H1 (cell line): ENCODE measurements around the gene CHST11. TPM values are rescaled to one million over a fixed set of nuclear protein-coding genes. Genes with fewer than 3 reads are reported as not detected.

ENCODE experiments used
- CTCF ChIA-PET: fragments of 300-600 bp; sonication (Branson Sonifier 250); formaldehyde crosslinking; loops from one replicate; lab custom pipeline; 2021; ENCODE audit not compliant: partially characterized antibody; lab: Charles Lee
- POLR2A ChIA-PET: fragments of 300-600 bp; sonication (Branson Sonifier 250); formaldehyde crosslinking; loops from one replicate; lab custom pipeline; 2021; ENCODE audit warnings: inconsistent platforms; ENCODE audit not compliant: partially characterized antibody; lab: Charles Lee
- DNase-seq, 2 experiments: peaks; one replicate each; pipeline versions ENCODE4 v3.0.0 to v3.0.0-alpha.2; 2010 to 2022; ENCODE audit warnings: low spot score in 2 of 2, low read depth in 1 of 2, mixed read lengths in 1 of 2
- FAIRE-seq: peaks from 2 replicates; lab custom pipeline; 2011; peaks lifted over from hg19 to GRCh38; lab: Jason Lieb, UNC
- H2AFZ ChIP-seq: 2 replicates; pipeline ENCODE4 v1.8.1; 2012; ENCODE audit warnings: low read length, inconsistent platforms
- H2AK5ac ChIP-seq: 2 replicates; pipeline ENCODE4 v1.6.1; 2013; ENCODE audit warnings: low read depth, low read length
- H2BK120ac ChIP-seq: replicated peaks from 2 replicates; pipeline ENCODE3; 2013; ENCODE audit warnings: low read depth, low read length, inconsistent platforms
- H2BK12ac ChIP-seq: 2 replicates; pipeline ENCODE4 v1.6.1; 2013; ENCODE audit warnings: low read depth, low read length
- H2BK15ac ChIP-seq: 2 replicates; pipeline ENCODE4 v1.6.1; 2013; ENCODE audit warnings: low read length
- H2BK20ac ChIP-seq: 2 replicates; pipeline ENCODE4 v1.6.1; 2013; ENCODE audit warnings: low read length
- H2BK5ac ChIP-seq: 2 replicates; pipeline ENCODE4 v1.6.1; 2013; ENCODE audit warnings: low read depth, low read length
- H3K14ac ChIP-seq: 2 replicates; pipeline ENCODE4 v1.6.1; 2013; ENCODE audit warnings: inconsistent platforms; ENCODE audit not compliant: insufficient read length
- H3K18ac ChIP-seq: 2 replicates; pipeline ENCODE4 v1.6.1; 2013; ENCODE audit warnings: low read length; ENCODE audit errors: extremely low read depth
- H3K23ac ChIP-seq: 2 replicates; pipeline ENCODE4 v1.6.1; 2013; ENCODE audit warnings: inconsistent platforms; ENCODE audit not compliant: insufficient read length
- H3K23me2 ChIP-seq: 2 replicates; pipeline ENCODE4 v1.6.1; 2013; ENCODE audit warnings: low read depth, low read length
- H3K27ac ChIP-seq: 2 replicates; pipeline ENCODE4 v1.6.1; 2011; ENCODE audit warnings: low read depth, low read length, inconsistent platforms
- H3K27me3 ChIP-seq, 4 experiments: replicated peaks in 1 of 4; 1 replicate in 1 of 4; 2 replicates in 3 of 4; pipeline versions ENCODE4 v1.6.1 to v1.8.1; 2011 to 2013; ENCODE audit warnings: low read length in 3 of 4, mild to moderate bottlenecking in 3 of 4, inconsistent platforms in 2 of 4, mixed read lengths in 2 of 4, moderate library complexity in 1 of 4; ENCODE audit not compliant: control insufficient read depth in 3 of 4, insufficient read depth in 3 of 4; ENCODE audit errors: extremely low read depth in 1 of 4
- H3K36me3 ChIP-seq, 4 experiments: 2 replicates each; pipeline versions ENCODE4 v1.6.1 to v1.8.1; 2011 to 2013; ENCODE audit warnings: mild to moderate bottlenecking in 4 of 4, low read length in 3 of 4, moderate library complexity in 2 of 4, control low read depth in 1 of 4, inconsistent platforms in 1 of 4; ENCODE audit not compliant: insufficient read depth in 4 of 4, control insufficient read depth in 2 of 4
- H3K4ac ChIP-seq: replicated peaks from 2 replicates; pipeline ENCODE3; 2013; ENCODE audit warnings: low read length, low read depth, mixed read lengths, inconsistent platforms; ENCODE audit not compliant: insufficient read length
- H3K4me1 ChIP-seq, 4 experiments: replicated peaks in 1 of 4; 1 replicate in 1 of 4; 2 replicates in 3 of 4; pipeline versions ENCODE4 v1.6.1 to v1.8.1; 2011 to 2013; ENCODE audit warnings: low read length in 3 of 4, inconsistent platforms in 2 of 4, mixed read lengths in 1 of 4; ENCODE audit not compliant: insufficient read depth in 4 of 4, control insufficient read depth in 3 of 4
- H3K4me2 ChIP-seq, 2 experiments: 2 replicates each; pipeline versions ENCODE4 v1.6.1 to v1.8.1; 2011 to 2013; ENCODE audit warnings: low read depth in 2 of 2, low read length in 2 of 2, control low read depth in 1 of 2, inconsistent platforms in 1 of 2, mild to moderate bottlenecking in 1 of 2; ENCODE audit not compliant: insufficient read depth in 1 of 2
- H3K4me3 ChIP-seq, 4 experiments: fragments of 200-600, 300-600 bp in 1 of 4; sonication (generic), shearing (Covaris generic), sonication (Bioruptor Twin) in 1 of 4; 2 replicates each; pipeline versions ENCODE4 v1.5.1 to v1.8.1; 2011 to 2016; ENCODE audit warnings: low read length in 4 of 4, low read depth in 3 of 4, control low read depth in 2 of 4, inconsistent platforms in 2 of 4, mild to moderate bottlenecking in 2 of 4, mixed read lengths in 1 of 4, moderate library complexity in 1 of 4; ENCODE audit not compliant: insufficient read depth in 2 of 4; ENCODE audit errors: extremely low read depth in 1 of 4
- H3K56ac ChIP-seq: replicated peaks from 2 replicates; pipeline ENCODE3; 2013; ENCODE audit warnings: low read depth, mild to moderate bottlenecking, mixed read lengths, low read length, inconsistent platforms; ENCODE audit not compliant: insufficient read length
- H3K79me1 ChIP-seq: 2 replicates; pipeline ENCODE4 v1.6.1; 2013; ENCODE audit warnings: low read depth, low read length, control low read depth
- H3K79me2 ChIP-seq, 2 experiments: 2 replicates each; pipeline versions ENCODE4 v1.6.1 to v1.8.1; 2012 to 2013; ENCODE audit warnings: low read length in 2 of 2, mild to moderate bottlenecking in 2 of 2, inconsistent platforms in 1 of 2; ENCODE audit not compliant: insufficient read depth in 2 of 2, control insufficient read depth in 1 of 2
- H3K9ac ChIP-seq, 4 experiments: replicated peaks in 1 of 4; 1 replicate in 1 of 4; 2 replicates in 3 of 4; pipeline versions ENCODE4 v1.6.1 to v1.8.1; 2011 to 2013; ENCODE audit warnings: low read depth in 3 of 4, low read length in 3 of 4, control low read depth in 2 of 4, mild to moderate bottlenecking in 2 of 4, moderate library complexity in 2 of 4, inconsistent platforms in 1 of 4; ENCODE audit errors: extremely low read depth in 1 of 4
- H3K9me3 ChIP-seq, 2 experiments: 2 replicates each; pipeline versions ENCODE4 v1.6.1 to v1.8.1; 2012 to 2013; ENCODE audit warnings: mild to moderate bottlenecking in 2 of 2, moderate library complexity in 2 of 2, control low read depth in 1 of 2, inconsistent platforms in 1 of 2, low read depth in 1 of 2, low read length in 1 of 2, mixed read lengths in 1 of 2; ENCODE audit not compliant: insufficient read depth in 2 of 2
- H4K20me1 ChIP-seq, 2 experiments: replicated peaks in 1 of 2; 2 replicates each; pipeline versions ENCODE3 to v1.8.1; 2011 to 2013; ENCODE audit warnings: inconsistent platforms in 2 of 2, low read length in 2 of 2, mild to moderate bottlenecking in 1 of 2; ENCODE audit not compliant: insufficient read depth in 2 of 2, control insufficient read depth in 1 of 2
- H4K5ac ChIP-seq: 2 replicates; pipeline ENCODE4 v1.6.1; 2013; ENCODE audit warnings: low read length, low read depth, mixed read lengths, inconsistent platforms; ENCODE audit not compliant: insufficient read length
- H4K8ac ChIP-seq: 2 replicates; pipeline ENCODE4 v1.8.0; 2013; ENCODE audit warnings: mild to moderate bottlenecking, moderate library complexity, low read length, inconsistent platforms; ENCODE audit not compliant: insufficient read depth; ENCODE audit errors: extremely low read depth
- H4K91ac ChIP-seq: replicated peaks from 2 replicates; pipeline ENCODE3; 2013; ENCODE audit warnings: low read length, mixed read lengths, inconsistent platforms; ENCODE audit not compliant: insufficient read length
- JUN ChIP-seq: IDR thresholded peaks from 2 replicates; pipeline ENCODE4 v1.6.1; 2011; ENCODE audit warnings: low read depth, mild to moderate bottlenecking, improper control_type of control experiment, low read length
- ZNF274 ChIP-seq: IDR thresholded peaks from 2 replicates; pipeline ENCODE4 v1.7.0; 2012; ENCODE audit warnings: low read length, borderline replicate concordance; ENCODE audit errors: extremely low read depth
- WGBS, 2 experiments: shearing (Covaris generic) in 1 of 2; methylation state at CpG; one replicate each; pipeline versions ENCODE4 v1.1.6 to v1.1.7; 2013 to 2015; ENCODE audit warnings: low lambda C conversion rate in 2 of 2, mixed read lengths in 2 of 2, inconsistent platforms in 1 of 2, low coverage in 1 of 2, missing lambda C conversion rate in 1 of 2; ENCODE audit not compliant: insufficient replicate concordance in 2 of 2, insufficient coverage in 1 of 2, insufficient read length in 1 of 2; ENCODE audit errors: extremely low coverage in 1 of 2, missing lambda C conversion rate in 1 of 2; 5-methylcytosine and 5-hydroxymethylcytosine counted together
- polyA plus RNA-seq, 7 experiments: library from polyadenylated mRNA; depleted of rRNA in 3 of 7; stranded (reverse) in 5 of 7; unstranded in 2 of 7; fragments of >200 nt in 5 of 7; fragments of 200-250 nt in 2 of 7; gene quantifications; 1 replicate in 5 of 7; 2 replicates in 1 of 7; 4 replicates in 1 of 7; pipeline versions ENCODE4 v1.2.1 to v1.2.3, GENCODE V29; 2011 to 2013; ENCODE audit warnings: missing spikeins in 2 of 7, mixed read lengths in 2 of 7
- total RNA-seq: library from RNA; stranded (reverse); fragmentation: NEBNext Ultra II Directional; extraction: Animal tissue kit (Norgen Biotek cat#: 25700); gene quantifications from 2 replicates; pipeline ENCODE4 v1.2.1, GENCODE V29; 2021

Gene CHST11
- total and polyA plus RNA-seq, 2 of the 8 experiments (the other 6 are each of a cell fraction or from before 2014, with no cell fraction given), result 14.4 to 20.8 TPM

DNA sequence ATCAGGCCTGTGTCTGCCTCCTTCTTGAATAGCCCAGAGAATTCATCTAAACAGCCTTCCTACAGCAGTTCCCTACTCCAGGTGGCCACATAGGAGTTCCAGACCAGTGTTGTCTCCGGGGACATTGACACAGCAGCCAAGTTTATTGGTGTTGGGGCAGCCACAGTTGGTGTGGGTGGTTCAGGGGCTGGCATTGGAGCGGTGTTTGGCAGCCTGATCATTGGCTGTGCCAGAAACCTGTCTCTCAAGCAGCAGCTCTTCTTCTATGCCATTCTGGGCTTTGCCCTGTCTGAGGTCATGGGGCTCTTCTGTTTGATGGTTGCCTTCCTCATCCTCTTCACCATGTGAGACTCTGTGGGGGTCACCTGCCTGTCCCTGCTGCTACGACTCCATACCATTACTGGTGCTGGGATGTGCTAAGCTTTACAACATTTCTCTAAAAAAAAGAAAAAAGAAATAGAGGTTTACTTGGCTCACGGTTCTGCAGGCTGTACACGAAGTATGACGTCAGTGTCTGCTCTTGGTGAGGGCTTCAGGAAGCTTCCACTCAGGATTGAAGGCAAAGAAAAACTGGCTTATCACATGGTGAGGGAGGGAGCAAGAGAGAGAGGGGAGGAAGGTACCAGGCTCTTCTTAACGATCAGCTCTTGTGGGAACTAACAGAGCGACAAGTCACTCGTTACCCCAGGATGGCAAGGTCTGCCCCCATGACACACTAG lies 57.5 kb downstream of the CHST11 start:
- WGBS, 2 experiments, result 94% methylated on average over 9 of the region's 9 CpGs; no CpG with 5 or more reads in 1 of the 2 experiments
- no peak for FAIRE-seq

More for the DNA sequence above, 57.5 kb downstream of the CHST11 start:
- TF ChIP-seq JUN (no peak), ZNF274 (no peak)
- TF ChIP-seq, all 59 proteins: peak for 0
- H3K23me2 ChIP-seq, result no peaks in the 10 kb centered on the region
- H3K4ac ChIP-seq, result no peak overlapping the region
- no peak for DNase-seq
- no peak overlapping the region for H2BK15ac ChIP-seq
- no peak overlapping the region for H4K91ac ChIP-seq
- no peak overlapping the region for H2AK5ac ChIP-seq
- H2BK20ac ChIP-seq, result no peak overlapping the region
- peaks cover 0 to 8% of the 10 kb centered on the region in 2 experiments; a peak in 1 of 4 replicates for H3K79me2 ChIP-seq
- H4K8ac ChIP-seq, result no peak overlapping the region
- H3K18ac ChIP-seq, result no peak overlapping the region
- no peak overlapping the region for H3K23ac ChIP-seq
- peaks cover 0 to 5% (median 0%) of the 10 kb centered on the region in 4 experiments; a peak in 2 of 7 replicates for H3K4me1 ChIP-seq
- peaks cover 0 to 2% of the 10 kb centered on the region in 2 experiments for H4K20me1 ChIP-seq
- no peak overlapping the region for H4K5ac ChIP-seq
- no peak overlapping the region for H3K9ac ChIP-seq
- no peaks in the 10 kb centered on the region for H3K27me3 ChIP-seq
- H2BK12ac ChIP-seq, result 0 out of 2 replicates have a peak overlapping the region, but pooled peaks have one; percentile 6
- H3K56ac ChIP-seq, result no peak overlapping the region
- H3K27ac ChIP-seq, result no peak overlapping the region
- H2BK5ac ChIP-seq, result no peak overlapping the region; the same call in 1 of the 2 replicates
- H3K14ac ChIP-seq, result no peak overlapping the region
- H2BK120ac ChIP-seq, result no peak overlapping the region
- no peaks in the 10 kb centered on the region; the same call in 1 of the 2 replicates for H3K79me1 ChIP-seq
- POLR2A ChIA-PET, result interaction anchor here (0.6 to 0.9 kb wide), 2 partner anchors 9 to 551 kb away, joined by 3 to 4 read pairs; no protein-coding TSS in a partner anchor
- H3K36me3 ChIP-seq, result no peaks in the 10 kb centered on the region
- no peaks in the 10 kb centered on the region for H3K9me3 ChIP-seq
- H2AFZ ChIP-seq, result no peak overlapping the region
- CTCF ChIA-PET, result interaction anchor here (1.0 kb wide), 1 partner anchor 444 kb away, joined by 3 read pairs; no protein-coding TSS in a partner anchor
- no peak overlapping the region for H3K4me2 ChIP-seq
- H3K4me3 ChIP-seq, result no peak overlapping the region
